Endothelial cell of umbilical vein (primary cell): ENCODE measurements around the gene ULK4. TPM values are rescaled to one million over a fixed set of nuclear protein-coding genes. Genes with fewer than 3 reads are reported as not detected.

ENCODE experiments used
- BruUV-seq: library from RNA; stranded (reverse); fragments of 400-500 nt; replicated peaks from 2 replicates; lab custom pipeline; 2021; lab: Mats Ljungman, UMichigan
- CTCF ChIA-PET: fragments of 300-600, 350-600 bp; sonication (Branson Sonifier 250); formaldehyde crosslinking; loops from one replicate; lab custom pipeline; 2021; ENCODE audit warnings: antibody characterized with exemption, inconsistent platforms; lab: Charles Lee
- POLR2A ChIA-PET: fragments of 300-600, 350-600 bp; sonication (Branson Sonifier 250); formaldehyde crosslinking; loops from one replicate; lab custom pipeline; 2021; ENCODE audit warnings: antibody characterized with exemption, inconsistent platforms; lab: Charles Lee
- DNase-seq: peaks from one replicate; pipeline ENCODE4 v3.0.0-alpha.2; 2011; ENCODE audit warnings: low read depth, low spot score
- FAIRE-seq: peaks from 2 replicates; lab custom pipeline; 2011; peaks lifted over from hg19 to GRCh38; lab: Jason Lieb, UNC
- H2AFZ ChIP-seq: 2 replicates; pipeline ENCODE4 v1.6.0; 2012; ENCODE audit warnings: low read depth, low read length, control low read depth, inconsistent platforms
- H3K27ac ChIP-seq: 2 replicates; pipeline ENCODE4 v1.5.1; 2011; ENCODE audit warnings: low read depth, mild to moderate bottlenecking, control low read depth, low read length, moderate library complexity; ENCODE audit not compliant: insufficient read depth
- H3K27me3 ChIP-seq, 2 experiments: 2 replicates each; pipeline versions ENCODE4 v1.6.0 to v1.6.1; 2011; ENCODE audit warnings: low read length in 2 of 2, mixed read lengths in 1 of 2; ENCODE audit not compliant: control insufficient read depth in 2 of 2, insufficient read depth in 2 of 2
- H3K36me3 ChIP-seq, 2 experiments: 2 replicates in 1 of 2; 3 replicates in 1 of 2; pipeline ENCODE4 v1.5.1; 2011; ENCODE audit warnings: low read length in 2 of 2, mild to moderate bottlenecking in 1 of 2, moderate library complexity in 1 of 2; ENCODE audit not compliant: control insufficient read depth in 2 of 2, insufficient read depth in 2 of 2; ENCODE audit errors: extremely low read depth in 1 of 2
- H3K4me1 ChIP-seq: 3 replicates; pipeline ENCODE4 v1.5.1; 2011; ENCODE audit warnings: mild to moderate bottlenecking, low read length; ENCODE audit not compliant: control insufficient read depth, insufficient read depth; ENCODE audit errors: extremely low read depth
- H3K4me2 ChIP-seq: 2 replicates; pipeline ENCODE4 v1.6.1; 2011; ENCODE audit warnings: low read length, control low read depth, mixed read lengths; ENCODE audit not compliant: insufficient read depth
- H3K4me3 ChIP-seq, 3 experiments: fragments of 200-600 bp in 1 of 3; sonication (generic), shearing (Covaris generic) in 1 of 3; replicated peaks in 1 of 3; 2 replicates each; pipeline ENCODE4 v1.5.1; 2011 to 2016; ENCODE audit warnings: control low read depth in 3 of 3, low read length in 3 of 3, mild to moderate bottlenecking in 2 of 3, inconsistent platforms in 1 of 3, low read depth in 1 of 3, moderate library complexity in 1 of 3; ENCODE audit not compliant: insufficient read depth in 1 of 3
- H3K79me2 ChIP-seq: 2 replicates; pipeline ENCODE4 v1.6.0; 2012; ENCODE audit warnings: low read length, inconsistent platforms; ENCODE audit not compliant: control insufficient read depth, insufficient read depth
- H3K9ac ChIP-seq: replicated peaks from 2 replicates; pipeline ENCODE3; 2011; ENCODE audit warnings: low read length, control low read depth; ENCODE audit not compliant: insufficient read depth; ENCODE audit errors: extremely low read depth
- H3K9me1 ChIP-seq: replicated peaks from 3 replicates; pipeline ENCODE4 v1.6.0; 2011; ENCODE audit warnings: mild to moderate bottlenecking, low read length; ENCODE audit not compliant: control insufficient read depth, insufficient read depth; ENCODE audit errors: extremely low read depth
- H3K9me3 ChIP-seq: replicated peaks from 2 replicates; pipeline ENCODE4 v1.5.1; 2012; ENCODE audit warnings: low read length, inconsistent platforms; ENCODE audit not compliant: control insufficient read depth, insufficient read depth
- H4K20me1 ChIP-seq: replicated peaks from 2 replicates; pipeline ENCODE3; 2011; ENCODE audit warnings: mild to moderate bottlenecking, low read length; ENCODE audit not compliant: control insufficient read depth, insufficient read depth; ENCODE audit errors: extremely low read depth
- CTCF ChIP-seq, 2 donors: IDR thresholded peaks; 1 replicate in 1 of 2; 2 replicates in 1 of 2; pipeline ENCODE4 v1.5.1; 2011; ENCODE audit warnings: low read length in 2 of 2, mild to moderate bottlenecking in 2 of 2, moderate library complexity in 2 of 2, control low read depth in 1 of 2, inconsistent platforms in 1 of 2, low read depth in 1 of 2; ENCODE audit not compliant: insufficient read depth in 1 of 2; ENCODE audit errors: extremely low read depth in 1 of 2
- EZH2 ChIP-seq: IDR thresholded peaks from 2 replicates; pipeline ENCODE4 v1.6.1; 2012; ENCODE audit warnings: borderline replicate concordance, low read depth, mild to moderate bottlenecking, moderate library complexity, low read length, inconsistent platforms; ENCODE audit not compliant: severe bottlenecking
- FOS ChIP-seq: IDR thresholded peaks from 2 replicates; pipeline ENCODE4 v1.6.1; 2011; ENCODE audit warnings: mild to moderate bottlenecking, low read length, moderate library complexity, borderline replicate concordance; ENCODE audit not compliant: insufficient read depth
- GATA2 ChIP-seq: IDR thresholded peaks from 2 replicates; pipeline ENCODE4 v1.7.0; 2011; ENCODE audit warnings: low read depth, mild to moderate bottlenecking, moderate library complexity, mixed read lengths, low read length; ENCODE audit not compliant: insufficient read length, insufficient read depth
- JUN ChIP-seq: IDR thresholded peaks from 2 replicates; pipeline ENCODE4 v1.6.1; 2011; ENCODE audit warnings: borderline replicate concordance, low read depth; ENCODE audit not compliant: insufficient read length, insufficient read depth
- MAX ChIP-seq: IDR thresholded peaks from 2 replicates; pipeline ENCODE4 v1.6.1; 2011; ENCODE audit not compliant: insufficient read depth, insufficient read length
- MYC ChIP-seq: IDR thresholded peaks from one replicate; pipeline ENCODE4 v1.6.1; 2011; ENCODE audit warnings: mild to moderate bottlenecking, low read depth, low read length
- POLR2A ChIP-seq: IDR thresholded peaks from 2 replicates; pipeline ENCODE4 v1.6.1; 2012; ENCODE audit warnings: low read depth, mild to moderate bottlenecking, control low read depth, low read length
- POLR2AphosphoS5 ChIP-seq: IDR thresholded peaks from 2 replicates; pipeline ENCODE4 v1.6.1; 2012; ENCODE audit warnings: low read depth, mild to moderate bottlenecking, control low read depth, low read length, moderate library complexity; ENCODE audit not compliant: insufficient read depth
- dilution Hi-C: fragments of 300-500 bp; cut with MboI; formaldehyde crosslinking; loops from one replicate; pipeline ENCODE4 v1.15.0; 2019; ENCODE audit warnings: low sequenced_read_pairs; ENCODE audit not compliant: extremely low pct_ligation_motif_present
- intact Hi-C: fragments of 100-400 bp; cut with micrococcal nuclease; formaldehyde crosslinking; loops from one replicate; pipeline ENCODE4 v1.10.0; 2022
- polyA plus RNA-seq, 4 experiments: library from polyadenylated mRNA; depleted of rRNA in 3 of 4; stranded (reverse) in 3 of 4; unstranded in 1 of 4; fragments of >200 nt; gene quantifications; 2 replicates each; pipeline versions ENCODE4 v1.2.1 to v1.2.3, GENCODE V29; 2011 to 2012; ENCODE audit warnings: missing spikeins in 1 of 4
- total RNA-seq: library from RNA; stranded (reverse); gene quantifications from 2 replicates; pipeline ENCODE4 v1.2.3, GENCODE V29; 2021

Gene ULK4
- total and polyA plus RNA-seq, 2 donors (not counting 3 experiments of a cell fraction or from before 2014, with no cell fraction given), result 3.3 to 16.0 TPM

DNA sequence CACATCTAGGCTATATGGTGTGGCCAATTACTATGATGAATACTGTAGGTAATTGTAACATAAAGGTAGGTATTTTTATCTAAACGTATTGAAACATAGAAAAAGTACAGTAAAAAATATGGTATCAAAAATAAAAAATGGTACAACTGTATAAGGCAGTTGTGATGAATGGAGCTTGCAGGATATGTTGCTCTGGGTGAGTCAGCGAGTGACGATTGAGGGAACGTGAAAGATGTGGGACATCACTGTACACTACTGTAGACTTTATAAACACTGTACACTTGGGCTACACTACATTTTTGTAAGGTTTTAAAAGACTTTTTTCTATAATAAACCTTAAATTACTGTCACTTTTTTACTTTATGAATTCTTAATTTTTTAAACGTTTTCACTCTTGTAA lies 752.3 kb downstream of the ULK4 start:
- H2AFZ ChIP-seq, result no peak overlapping the region
- intact Hi-C loops, result loop anchor here (10.0 kb wide), 1 partner anchor 885 kb away; no protein-coding TSS in a partner anchor
- peaks cover 98% of the 10 kb centered on the region for H3K79me2 ChIP-seq
- ChIA-PET CTCF (interaction anchor here (0.9 to 1.4 kb wide), 2 partner anchors 10 to 362 kb away, joined by 3 to 7 read pairs; no protein-coding TSS in a partner anchor), POLR2A (interaction anchor here (1.5 kb wide), 1 partner anchor 10 kb away, joined by 6 read pairs; the partner anchor contains the start of gene CTNNB1)
- H3K9me3 ChIP-seq, result no peaks in the 10 kb centered on the region
- peaks cover 17% of the 10 kb centered on the region for H3K4me1 ChIP-seq
- no peak for TF ChIP-seq POLR2A
- peak; percentile 9 for TF ChIP-seq FOS
- no peak for TF ChIP-seq GATA2
- TF ChIP-seq EZH2, result no peak
- peaks cover 0 to 3% of the 10 kb centered on the region in 2 experiments for H3K36me3 ChIP-seq
- BruUV-seq, result no TSS peak
- no peak overlapping the region for H3K4me3 ChIP-seq
- dilution Hi-C loops, result no loop called here
- H3K27ac ChIP-seq, result no peak overlapping the region
- H4K20me1 ChIP-seq, result peaks cover 62% of the 10 kb centered on the region
- no peak overlapping the region for H3K4me2 ChIP-seq
- H3K9ac ChIP-seq, result no peak overlapping the region
- no peaks in the 10 kb centered on the region for H3K9me1 ChIP-seq
- FAIRE-seq, result no peak
- no peak for DNase-seq
- no peaks in the 10 kb centered on the region for H3K27me3 ChIP-seq

- ChIA-PET CTCF (interaction anchor here (1.3 kb wide), 1 partner anchor 624 kb away, joined by 4 read pairs; no protein-coding TSS in a partner anchor), POLR2A (interaction anchor here (1.5 kb wide), 2 partner anchors 9 kb away, joined by 6 read pairs; partner anchors contain the start of gene CTNNB1)
- no peak for FAIRE-seq
- intact Hi-C loops (loop anchor here (10.0 kb wide), 1 partner anchor 884 kb away; no protein-coding TSS in a partner anchor), dilution Hi-C loops (no loop called here)
- Histone ChIP-seq H3K4me2 (no peak overlapping the region), H3K9ac (no peak overlapping the region), H3K9me3 (no peaks in the 10 kb centered on the region), H3K27me3 (no peaks in the 10 kb centered on the region), H3K27ac (no peak overlapping the region), H4K20me1 (peaks cover 61% of the 10 kb centered on the region), H2AFZ (no peak overlapping the region), H3K79me2 (peaks cover 98% of the 10 kb centered on the region), H3K36me3 (peaks cover 0 to 3% of the 10 kb centered on the region in 2 experiments), H3K9me1 (no peaks in the 10 kb centered on the region), H3K4me3 (no peak overlapping the region), H3K4me1 (peaks cover 26% of the 10 kb centered on the region)
- no TSS peak for BruUV-seq
- DNase-seq, result no peak
- TF ChIP-seq CTCF (IDR thresholded peaks at IDR 0.05; ENCODE audit: extremely low read depth in 1 of 2, insufficient read depth in 1 of 2, low read depth in 1 of 2, low read length in 2 of 2), result no peak
- no peak for TF ChIP-seq MAX
- no peak for TF ChIP-seq FOS
- no peak for TF ChIP-seq POLR2A
- no peak for TF ChIP-seq MYC
- TF ChIP-seq JUN, result no peak
- no peak for TF ChIP-seq POLR2AphosphoS5
- no peak for TF ChIP-seq EZH2
- TF ChIP-seq GATA2, result no peak
Observed at GRCh38 chr3:41208507-41209220, 753.2 kb downstream of the ULK4 start.
